GM12874 (cell line): ENCODE results near the gene DPYSL3.

Experiments
- TF ChIP-seq, protein P1 (sequence below): IDR thresholded peaks from 2 replicates; pipeline ENCODE4 v1.5.1; 2011; ENCODE audit warnings: low read depth, mild to moderate bottlenecking, control low read depth, low read length, moderate library complexity; ENCODE audit not compliant: insufficient read depth

Gene DPYSL3

GRCh38 chr5:147466360-147466980 lies 43.4 kb downstream of the DPYSL3 start:
- TF ChIP-seq, protein P1, sequence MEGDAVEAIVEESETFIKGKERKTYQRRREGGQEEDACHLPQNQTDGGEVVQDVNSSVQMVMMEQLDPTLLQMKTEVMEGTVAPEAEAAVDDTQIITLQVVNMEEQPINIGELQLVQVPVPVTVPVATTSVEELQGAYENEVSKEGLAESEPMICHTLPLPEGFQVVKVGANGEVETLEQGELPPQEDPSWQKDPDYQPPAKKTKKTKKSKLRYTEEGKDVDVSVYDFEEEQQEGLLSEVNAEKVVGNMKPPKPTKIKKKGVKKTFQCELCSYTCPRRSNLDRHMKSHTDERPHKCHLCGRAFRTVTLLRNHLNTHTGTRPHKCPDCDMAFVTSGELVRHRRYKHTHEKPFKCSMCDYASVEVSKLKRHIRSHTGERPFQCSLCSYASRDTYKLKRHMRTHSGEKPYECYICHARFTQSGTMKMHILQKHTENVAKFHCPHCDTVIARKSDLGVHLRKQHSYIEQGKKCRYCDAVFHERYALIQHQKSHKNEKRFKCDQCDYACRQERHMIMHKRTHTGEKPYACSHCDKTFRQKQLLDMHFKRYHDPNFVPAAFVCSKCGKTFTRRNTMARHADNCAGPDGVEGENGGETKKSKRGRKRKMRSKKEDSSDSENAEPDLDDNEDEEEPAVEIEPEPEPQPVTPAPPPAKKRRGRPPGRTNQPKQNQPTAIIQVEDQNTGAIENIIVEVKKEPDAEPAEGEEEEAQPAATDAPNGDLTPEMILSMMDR: no peak

- TF ChIP-seq, protein P1: no peak
Observed at GRCh38 chr5:147465747-147466146, 44.1 kb downstream of the DPYSL3 start.

- TF ChIP-seq, protein P1: peak; percentile 49
Observed at GRCh38 chr5:147464211-147464610, 45.7 kb downstream of the DPYSL3 start.

DNA sequence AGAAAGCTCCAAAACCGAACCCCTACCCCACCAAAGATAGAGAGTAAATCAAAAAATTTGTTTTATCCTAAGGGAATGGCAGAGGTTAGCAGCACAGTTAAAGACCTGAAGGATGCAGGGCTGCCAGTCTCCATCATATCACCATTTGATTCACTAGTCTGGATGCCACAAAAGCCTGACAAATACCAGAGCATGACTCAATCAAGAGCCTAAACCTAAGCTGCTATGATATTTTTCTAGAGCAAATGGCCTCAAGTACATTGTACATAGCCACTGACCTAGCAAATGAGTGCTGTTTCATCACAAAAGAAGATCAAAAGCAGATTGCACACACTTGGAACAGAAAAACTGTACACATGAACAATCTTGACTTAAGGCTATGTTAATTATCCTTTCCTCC lies 48.0 kb downstream of the DPYSL3 start:
- TF ChIP-seq, protein P1: no peak

DNA sequence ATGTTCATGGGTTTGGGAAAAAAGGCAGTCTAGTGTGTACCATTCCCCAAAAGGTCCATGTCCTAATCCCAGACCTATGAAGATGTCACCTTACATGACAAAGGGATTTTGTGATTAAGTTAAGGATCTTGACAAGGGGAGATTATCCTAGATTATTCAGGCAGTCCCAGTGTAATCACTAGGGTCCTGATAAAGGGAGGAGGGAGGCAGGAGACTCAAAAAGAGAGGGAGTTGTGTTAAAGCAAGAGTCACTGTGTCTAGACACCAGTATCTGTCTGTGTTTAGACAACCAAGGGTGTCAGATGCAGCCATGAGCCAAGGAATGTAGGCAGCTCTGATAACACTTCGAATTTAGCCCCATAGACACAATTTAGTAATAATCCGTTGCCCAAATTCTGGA lies 49.5 kb downstream of the DPYSL3 start:
- TF ChIP-seq, protein P1: no peak

DNA sequence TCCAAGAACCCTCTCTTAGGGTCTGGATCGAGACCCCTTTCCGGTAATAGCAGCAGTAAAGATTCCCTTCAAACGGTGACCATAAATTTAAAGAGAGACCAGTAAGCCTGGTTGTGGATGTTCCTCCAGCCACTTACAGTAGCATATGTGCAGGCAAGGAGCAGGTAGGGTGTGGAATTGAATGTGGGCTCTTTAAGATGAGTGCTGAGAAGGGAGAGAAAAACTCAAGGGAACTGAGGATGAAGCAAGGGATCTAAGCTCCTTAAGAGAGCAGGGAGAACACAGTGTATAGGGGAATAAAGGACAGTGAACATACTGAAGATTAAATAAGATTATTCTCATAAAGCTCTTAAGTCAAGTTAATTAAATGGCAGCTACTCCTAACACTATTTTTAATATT lies 51.3 kb downstream of the DPYSL3 start:
- TF ChIP-seq, protein P1: no peak

DNA sequence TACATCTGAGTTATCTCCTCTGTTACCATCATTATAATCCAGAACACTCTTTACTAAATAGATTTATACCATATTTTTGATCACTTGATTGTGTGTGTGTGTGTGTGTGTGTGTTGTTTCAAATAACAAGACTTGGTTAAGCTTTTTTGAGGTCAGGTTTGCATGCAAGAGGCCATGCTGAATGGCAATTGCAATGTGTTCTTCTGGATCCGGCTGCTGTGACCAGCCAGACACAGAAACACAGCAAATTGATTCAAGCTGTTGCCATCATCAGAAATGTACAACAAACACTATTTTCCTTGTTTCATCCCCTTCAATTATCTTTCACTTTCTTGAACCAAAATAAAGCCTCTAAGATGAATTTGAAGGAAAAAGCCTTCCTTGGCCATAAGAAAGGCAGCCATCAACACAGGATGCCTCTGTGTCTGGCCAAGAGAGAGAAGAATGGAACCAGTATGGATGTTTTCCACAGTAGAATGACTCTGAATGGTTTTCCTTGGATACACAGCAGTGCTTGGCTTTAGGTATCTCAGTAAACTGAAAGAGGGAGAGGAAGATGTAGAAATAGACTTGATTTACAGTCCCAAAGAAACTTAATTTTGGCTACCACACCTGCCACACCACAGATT lies 53.9 kb downstream of the DPYSL3 start:
- TF ChIP-seq, protein P1: no peak
